B cell (primary cell): ENCODE measurements around the gene CLDN20. TPM values are rescaled to one million over a fixed set of nuclear protein-coding genes. Genes with fewer than 3 reads are reported as not detected.

ENCODE experiments used
- ATAC-seq: fragments of 200-7000 bp; cut with Tn5 transposase; one replicate; pipeline ENCODE4 v1.10.0; 2021; ENCODE audit warnings: low read depth, mild to moderate bottlenecking, moderate number of reproducible peaks, moderate library complexity
- CTCF ChIA-PET: fragments of 350-600 bp; sonication (Branson Sonifier 250); formaldehyde crosslinking; loops from one replicate; lab custom pipeline; 2021; ENCODE audit warnings: antibody characterized with exemption, inconsistent platforms; lab: Charles Lee
- POLR2A ChIA-PET: fragments of 350-600 bp; sonication (Branson Sonifier 250); formaldehyde crosslinking; loops from one replicate; lab custom pipeline; 2021; ENCODE audit warnings: antibody characterized with exemption; lab: Charles Lee
- DNase-seq: peaks from one replicate; pipeline ENCODE4 v3.0.0; 2013
- H2AFZ ChIP-seq: 2 replicates; pipeline ENCODE4 v1.6.1; 2012; ENCODE audit warnings: mild to moderate bottlenecking, low read depth, low read length; ENCODE audit not compliant: insufficient read depth, poor library complexity, severe bottlenecking
- H3K27ac ChIP-seq, 2 donors: 1 replicate in 1 of 2; 2 replicates in 1 of 2; pipeline ENCODE4 v1.5.1; 2012 to 2013; ENCODE audit warnings: low read length in 2 of 2, mild to moderate bottlenecking in 2 of 2, moderate library complexity in 1 of 2
- H3K27me3 ChIP-seq, 4 experiments: fragments of 200-600 bp in 1 of 4; sonication (generic) in 1 of 4; replicated peaks in 1 of 4; 1 replicate in 2 of 4; 2 replicates in 2 of 4; pipeline versions ENCODE4 v1.6.1 to v1.7.0; 2013 to 2016; ENCODE audit warnings: low read length in 3 of 4, mild to moderate bottlenecking in 2 of 4, mixed read lengths in 1 of 4, moderate library complexity in 1 of 4; ENCODE audit not compliant: insufficient read depth in 4 of 4, control insufficient read depth in 3 of 4; ENCODE audit errors: control extremely low read depth in 1 of 4
- H3K36me3 ChIP-seq, 2 experiments: replicated peaks in 1 of 2; 1 replicate in 1 of 2; 2 replicates in 1 of 2; pipeline versions ENCODE4 v1.6.1 to v1.7.1; 2013; ENCODE audit warnings: low read length in 1 of 2; ENCODE audit not compliant: insufficient read depth in 2 of 2, control insufficient read depth in 1 of 2; ENCODE audit errors: control extremely low read depth in 1 of 2, extremely low read depth in 1 of 2
- H3K4me1 ChIP-seq, 2 donors: fragments of 200-600 bp in 1 of 2; sonication (generic) in 1 of 2; 1 replicate in 1 of 2; 2 replicates in 1 of 2; pipeline versions ENCODE4 v1.5.1 to v1.6.1; 2013 to 2017; ENCODE audit warnings: low read length in 2 of 2; ENCODE audit not compliant: control insufficient read depth in 2 of 2, insufficient read depth in 2 of 2
- H3K4me2 ChIP-seq: replicated peaks from 2 replicates; pipeline ENCODE3; 2012; ENCODE audit warnings: mild to moderate bottlenecking, low read depth, low read length; ENCODE audit not compliant: poor library complexity, severe bottlenecking
- H3K4me3 ChIP-seq, 5 experiments: fragments of 200-600 bp in 1 of 5; sonication (generic) in 1 of 5; 1 replicate in 3 of 5; 2 replicates in 2 of 5; pipeline versions ENCODE4 v1.5.1 to v1.7.0; 2011 to 2016; ENCODE audit warnings: low read length in 4 of 5, mild to moderate bottlenecking in 4 of 5, low read depth in 2 of 5, control low read depth in 1 of 5, moderate library complexity in 1 of 5; ENCODE audit not compliant: insufficient read depth in 1 of 5; ENCODE audit errors: control extremely low read depth in 1 of 5, extremely low read depth in 1 of 5
- H3K79me2 ChIP-seq: fragments of 200-600 bp; sonication (generic); one replicate; pipeline ENCODE4 v1.6.0; 2016; ENCODE audit warnings: low read length; ENCODE audit not compliant: control insufficient read depth, insufficient read depth
- H3K9ac ChIP-seq: fragments of 200-600 bp; sonication (generic); 2 replicates; pipeline ENCODE4 v1.6.1; 2017; ENCODE audit warnings: mild to moderate bottlenecking, low read length, moderate library complexity
- H3K9me3 ChIP-seq, 3 donors: one replicate each; pipeline versions ENCODE4 v1.6.1 to v1.7.1; 2013; ENCODE audit warnings: low read length in 2 of 3; ENCODE audit not compliant: control insufficient read depth in 2 of 3, insufficient read depth in 1 of 3; ENCODE audit errors: control extremely low read depth in 1 of 3
- H4K20me1 ChIP-seq: 2 replicates; pipeline ENCODE4 v1.6.0; 2012; ENCODE audit warnings: mild to moderate bottlenecking, low read length; ENCODE audit not compliant: insufficient read depth, control insufficient read depth, poor library complexity, severe bottlenecking
- H3K27ac Mint-ChIP-seq: one replicate; pipeline ENCODE4 v1.8.0; 2021; ENCODE audit warnings: mixed read lengths
- H3K27me3 Mint-ChIP-seq: one replicate; pipeline ENCODE4 v1.8.0; 2021; ENCODE audit warnings: mixed read lengths
- H3K4me1 Mint-ChIP-seq: one replicate; pipeline ENCODE4 v1.8.0; 2021; ENCODE audit warnings: mixed read lengths
- H3K4me3 Mint-ChIP-seq: one replicate; pipeline ENCODE4 v1.8.0; 2021; ENCODE audit warnings: mixed read lengths
- H3K9me3 Mint-ChIP-seq: one replicate; pipeline ENCODE4 v1.8.0; 2022; ENCODE audit warnings: mixed read lengths; ENCODE audit not compliant: insufficient read depth
- EZH2 ChIP-seq: IDR thresholded peaks from 2 replicates; pipeline ENCODE4 v1.6.1; 2012; ENCODE audit warnings: borderline replicate concordance, low read depth, mild to moderate bottlenecking, moderate library complexity, low read length; ENCODE audit not compliant: insufficient read depth, poor library complexity, severe bottlenecking
- WGBS: methylation state at CpG from one replicate; pipeline ENCODE4 v1.1.5; 2013; ENCODE audit warnings: missing lambda C conversion rate; ENCODE audit not compliant: insufficient coverage; 5-methylcytosine and 5-hydroxymethylcytosine counted together
- intact Hi-C: fragments of 100-400 bp; cut with micrococcal nuclease; formaldehyde crosslinking; loops from one replicate; pipeline ENCODE4 v1.10.0; 2022
- polyA plus RNA-seq: library from polyadenylated mRNA; depleted of rRNA; stranded (reverse); fragments of >200 nt; gene quantifications from 2 replicates; pipeline ENCODE4 v1.2.3, GENCODE V29; 2012
- total RNA-seq, 2 donors: library from RNA; stranded (reverse); fragments of 120-200 nt in 1 of 2; gene quantifications; 1 replicate in 1 of 2; 2 replicates in 1 of 2; pipeline versions ENCODE4 v1.2.3 to v1.2.4, GENCODE V29; 2013 to 2022
- TF ChIP-seq, protein P1 (sequence below): fragments of 200-600 bp; IDR thresholded peaks from one replicate; pipeline ENCODE4 v1.8.0; 2022; ENCODE audit warnings: antibody characterized with exemption, mild to moderate bottlenecking

Gene CLDN20
- total and polyA plus RNA-seq, 2 donors (not counting 1 experiment from before 2014, with no cell fraction given): not detected

DNA sequence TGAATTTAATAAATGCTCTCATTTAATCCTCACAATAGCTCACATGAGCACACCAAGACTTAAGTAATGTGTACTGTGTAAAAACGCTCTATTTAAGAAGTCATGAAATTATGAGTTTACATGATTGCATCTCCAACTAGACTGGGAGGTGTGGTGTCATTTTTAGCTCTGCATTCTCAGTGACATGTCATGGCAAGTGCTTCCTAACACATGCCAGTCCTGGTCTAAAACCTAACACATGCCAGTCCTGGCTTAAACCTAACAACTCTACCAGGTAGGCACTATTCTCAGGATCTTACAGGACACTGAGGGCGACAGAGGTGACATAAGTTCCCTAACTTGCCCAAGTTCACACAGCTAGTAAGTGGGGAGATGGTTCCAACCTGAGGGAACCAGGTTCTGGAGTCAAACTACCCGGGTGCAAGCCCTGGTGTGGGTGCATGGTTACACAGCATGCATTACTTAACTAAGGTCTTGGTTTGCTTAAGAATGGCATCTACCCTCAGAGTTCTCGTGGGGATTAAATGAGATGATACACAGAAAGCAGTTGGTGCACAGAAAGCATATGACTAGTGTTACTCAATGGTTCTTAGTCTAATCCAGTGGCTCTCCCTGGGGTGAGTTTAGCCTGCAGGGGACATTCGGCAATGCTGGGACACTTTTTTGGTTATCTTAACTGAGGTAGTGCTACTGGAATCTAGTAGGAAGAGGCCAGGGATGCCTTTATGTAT, 14.7 kb downstream of the CLDN20 start:
- no peak for DNase-seq
- H3K36me3 ChIP-seq: peaks cover 2 to 51% of the 10 kb centered on the region in 2 experiments
- ChIA-PET POLR2A (no interaction called here), CTCF (no interaction called here)
- no peaks in the 10 kb centered on the region for H3K27me3 ChIP-seq
- H3K79me2 ChIP-seq: no peaks in the 10 kb centered on the region
- no peak overlapping the region for H3K27ac Mint-ChIP-seq
- no peaks in the 10 kb centered on the region for H4K20me1 ChIP-seq
- H3K4me2 ChIP-seq: no peak overlapping the region
- no peaks in the 10 kb centered on the region for H3K4me1 ChIP-seq
- WGBS: 100% methylated on average over 2 of the region's 5 CpGs
- intact Hi-C loops: no loop called here
- H3K27me3 Mint-ChIP-seq: no peaks in the 10 kb centered on the region
- H3K4me1 Mint-ChIP-seq: no peaks in the 10 kb centered on the region
- H3K4me3 ChIP-seq: no peak overlapping the region
- no peaks in the 10 kb centered on the region for H3K9me3 Mint-ChIP-seq
- no peak overlapping the region for H2AFZ ChIP-seq
- TF ChIP-seq EZH2: no peak
- no peak overlapping the region for H3K27ac ChIP-seq
- no peak overlapping the region for H3K4me3 Mint-ChIP-seq
- no peaks in the 10 kb centered on the region for H3K9me3 ChIP-seq
- ATAC-seq: no peak
- H3K9ac ChIP-seq: no peak overlapping the region

DNA sequence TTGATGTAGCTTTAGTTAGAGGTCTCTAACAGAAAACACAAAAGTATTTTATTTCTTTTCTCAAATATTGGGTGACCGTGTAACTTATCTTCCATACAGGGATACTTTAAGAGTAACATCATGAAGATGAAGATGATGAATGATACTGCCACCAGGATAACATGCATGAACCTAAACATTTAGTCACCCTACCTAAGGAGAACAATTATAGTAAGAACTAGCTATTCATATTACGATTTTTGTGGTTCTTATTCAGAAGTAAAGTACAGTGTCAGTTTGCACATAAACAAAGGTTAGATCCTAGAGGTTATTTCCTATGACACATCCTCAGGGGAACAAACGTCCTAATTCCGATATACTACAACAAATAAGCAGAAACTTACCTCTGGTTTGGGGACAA, 21.0 kb downstream of the CLDN20 start:
- WGBS: no CpG with 5 or more reads among the region's 4 CpGs
- DNase-seq (no peak), ATAC-seq (no peak)
- Mint-ChIP-seq H3K27me3 (no peaks in the 10 kb centered on the region), H3K27ac (no peak overlapping the region), H3K4me1 (no peaks in the 10 kb centered on the region), H3K4me3 (no peak overlapping the region), H3K9me3 (no peaks in the 10 kb centered on the region)
- H3K9me3 ChIP-seq: no peaks in the 10 kb centered on the region
- H4K20me1 ChIP-seq: no peaks in the 10 kb centered on the region
- CTCF ChIA-PET: no interaction called here
- TF ChIP-seq, protein P1, sequence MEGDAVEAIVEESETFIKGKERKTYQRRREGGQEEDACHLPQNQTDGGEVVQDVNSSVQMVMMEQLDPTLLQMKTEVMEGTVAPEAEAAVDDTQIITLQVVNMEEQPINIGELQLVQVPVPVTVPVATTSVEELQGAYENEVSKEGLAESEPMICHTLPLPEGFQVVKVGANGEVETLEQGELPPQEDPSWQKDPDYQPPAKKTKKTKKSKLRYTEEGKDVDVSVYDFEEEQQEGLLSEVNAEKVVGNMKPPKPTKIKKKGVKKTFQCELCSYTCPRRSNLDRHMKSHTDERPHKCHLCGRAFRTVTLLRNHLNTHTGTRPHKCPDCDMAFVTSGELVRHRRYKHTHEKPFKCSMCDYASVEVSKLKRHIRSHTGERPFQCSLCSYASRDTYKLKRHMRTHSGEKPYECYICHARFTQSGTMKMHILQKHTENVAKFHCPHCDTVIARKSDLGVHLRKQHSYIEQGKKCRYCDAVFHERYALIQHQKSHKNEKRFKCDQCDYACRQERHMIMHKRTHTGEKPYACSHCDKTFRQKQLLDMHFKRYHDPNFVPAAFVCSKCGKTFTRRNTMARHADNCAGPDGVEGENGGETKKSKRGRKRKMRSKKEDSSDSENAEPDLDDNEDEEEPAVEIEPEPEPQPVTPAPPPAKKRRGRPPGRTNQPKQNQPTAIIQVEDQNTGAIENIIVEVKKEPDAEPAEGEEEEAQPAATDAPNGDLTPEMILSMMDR: no peak
- TF ChIP-seq EZH2: no peak
- no peak overlapping the region for H2AFZ ChIP-seq
- no peak overlapping the region for H3K4me2 ChIP-seq
- intact Hi-C loops: no loop called here
- H3K9ac ChIP-seq: no peak overlapping the region
- H3K27ac ChIP-seq: no peak overlapping the region
- H3K36me3 ChIP-seq: peaks cover 9 to 45% of the 10 kb centered on the region in 2 experiments
- no peaks in the 10 kb centered on the region for H3K27me3 ChIP-seq
- no peaks in the 10 kb centered on the region for H3K79me2 ChIP-seq
- H3K4me1 ChIP-seq: no peaks in the 10 kb centered on the region
- POLR2A ChIA-PET: no interaction called here
- H3K4me3 ChIP-seq: no peak overlapping the region
